ENCODE results near the gene ZNF385A.
"Not testable (repeated sequence)": the region's sequence is repeated elsewhere in the genome, so short reads cannot be mapped to it uniquely, and the experiment has no call there.

ZNF385A gene

DNA sequence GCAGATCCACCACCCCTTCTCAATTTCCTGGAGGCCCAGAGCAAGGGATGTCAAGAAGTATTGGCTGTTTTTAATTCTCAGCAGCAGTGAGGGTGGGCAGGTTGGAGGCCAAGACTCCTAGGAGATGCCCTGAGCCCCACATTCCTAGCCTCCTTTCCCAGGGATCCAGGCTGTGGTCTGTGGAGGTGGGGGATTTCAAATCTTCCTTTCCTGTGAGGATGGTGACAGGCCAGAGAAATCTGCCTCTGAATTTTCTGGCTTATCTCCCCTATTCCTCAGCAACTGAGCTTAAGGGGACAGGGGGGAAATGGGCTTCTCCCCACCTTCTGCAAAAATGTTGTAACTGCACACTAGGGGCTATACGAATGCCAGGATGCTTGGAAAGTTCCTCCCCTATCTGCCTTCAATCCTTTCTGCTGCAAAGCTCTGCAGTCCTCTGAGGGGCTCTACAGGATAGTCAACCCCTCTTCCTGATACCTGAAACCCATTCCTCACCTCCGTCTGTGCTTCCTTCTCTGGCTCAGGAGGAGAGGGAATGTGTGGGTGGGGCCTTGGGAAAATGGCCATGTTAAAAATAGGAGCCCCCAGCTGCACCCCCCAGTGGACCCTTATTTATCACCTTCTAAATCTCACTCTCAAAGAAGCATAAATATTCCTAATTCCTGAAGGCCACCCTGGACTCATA, 26.9 kb downstream of the ZNF385A start:
- no peak for DNase-seq (ENCODE audit: low read depth, low spot score)

DNA sequence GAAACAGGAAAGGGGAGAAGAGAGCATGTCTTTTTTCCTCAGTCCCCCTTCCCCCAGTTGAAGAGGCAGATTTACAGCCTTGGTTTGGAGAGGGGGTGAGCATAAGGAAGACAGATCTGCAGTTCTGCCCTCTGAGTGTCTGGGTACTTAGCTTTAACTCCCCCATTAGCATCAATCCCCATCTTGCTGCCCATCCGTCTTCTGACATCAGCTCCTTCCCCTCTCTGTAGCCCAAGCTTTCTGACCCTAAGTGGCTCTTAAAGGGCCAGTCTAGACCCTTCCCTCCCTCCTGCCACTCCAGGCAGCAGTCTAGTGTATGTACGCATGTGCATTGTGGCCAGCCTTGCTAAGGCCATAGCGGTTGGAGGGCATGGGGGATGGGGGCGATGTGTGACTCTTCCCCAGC, 27.6 kb downstream of the ZNF385A start:
- DNase-seq (ENCODE audit: low read depth, low spot score) = no peak

DNA sequence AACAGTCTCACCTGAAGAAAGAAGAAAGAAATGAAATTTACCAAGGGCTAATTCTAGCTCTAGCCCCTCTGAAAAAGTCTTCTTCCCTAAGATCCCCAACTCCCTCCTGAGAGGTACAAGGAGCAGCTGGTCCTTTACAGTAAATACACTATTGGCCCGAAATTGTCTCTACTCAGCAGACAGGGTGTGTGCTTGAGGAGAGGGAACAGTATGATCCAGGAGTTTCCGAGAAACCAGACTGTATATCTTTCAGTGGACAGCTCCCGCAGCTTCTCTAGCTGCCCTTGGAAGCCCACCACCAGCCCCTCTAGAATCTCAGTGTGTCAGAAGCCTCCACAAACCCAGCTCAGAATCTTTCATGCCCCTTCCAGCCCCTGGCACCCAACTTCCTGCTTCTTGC, 28.3 kb downstream of the ZNF385A start:
- no peak for DNase-seq (ENCODE audit: low read depth, low spot score)

DNA sequence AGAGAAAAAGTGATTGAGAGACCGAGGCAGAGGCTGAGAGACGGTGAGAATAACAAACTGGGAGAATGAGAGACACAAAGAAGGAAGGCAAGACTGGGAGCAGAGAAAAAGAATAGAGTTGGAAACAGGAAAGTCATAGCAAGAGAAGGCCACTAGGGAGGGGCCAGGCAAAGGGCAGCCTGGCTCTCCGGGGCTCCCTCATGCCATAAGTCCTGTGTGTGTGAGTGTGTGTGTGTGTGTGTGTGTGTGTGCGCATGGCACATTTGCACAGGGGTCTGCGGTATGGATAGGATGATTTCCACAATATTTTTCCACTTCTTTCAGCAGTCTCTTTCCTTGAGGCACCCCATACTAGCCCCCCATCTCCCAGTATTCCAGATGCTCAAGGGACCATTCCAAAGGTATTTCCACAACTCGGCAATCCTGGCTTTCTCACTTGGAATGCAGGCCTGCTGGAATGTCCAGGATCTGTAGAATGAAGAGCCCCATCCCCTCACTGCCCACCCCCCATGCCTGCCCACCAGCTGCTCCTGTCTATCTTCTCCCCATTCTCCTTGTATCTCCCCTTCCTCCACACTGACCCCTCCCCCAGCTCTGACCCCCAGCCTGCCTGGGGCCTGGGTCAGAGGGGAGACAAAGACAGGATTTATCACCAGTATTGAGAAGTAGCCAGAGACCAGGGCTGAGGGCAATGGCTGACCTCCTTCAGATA, 29.3 kb downstream of the ZNF385A start:
- DNase-seq (ENCODE audit: low read depth, low spot score) = no peak

DNA sequence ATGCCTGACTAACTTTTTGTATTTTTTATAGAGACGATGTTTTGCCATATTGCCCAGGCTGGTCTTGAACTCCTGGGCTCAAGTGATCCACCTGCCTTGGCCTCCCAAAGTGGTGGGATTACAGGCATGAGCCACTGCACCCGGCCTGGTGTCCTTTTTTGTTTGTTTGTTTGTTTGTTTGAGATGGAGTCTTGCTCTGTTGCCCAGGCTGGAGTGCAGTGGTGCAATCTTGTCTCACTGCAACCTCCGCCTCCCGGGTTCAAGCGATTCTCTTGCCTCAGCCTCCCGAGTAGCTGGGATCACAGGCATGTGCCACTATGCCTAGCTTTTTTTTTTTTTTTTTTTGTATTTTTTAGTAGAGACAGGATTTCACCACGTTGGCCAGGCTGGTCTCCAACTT, 30.3 kb downstream of the ZNF385A start:
- not testable (repeated sequence) for DNase-seq (ENCODE audit: low read depth, low spot score)

DNA sequence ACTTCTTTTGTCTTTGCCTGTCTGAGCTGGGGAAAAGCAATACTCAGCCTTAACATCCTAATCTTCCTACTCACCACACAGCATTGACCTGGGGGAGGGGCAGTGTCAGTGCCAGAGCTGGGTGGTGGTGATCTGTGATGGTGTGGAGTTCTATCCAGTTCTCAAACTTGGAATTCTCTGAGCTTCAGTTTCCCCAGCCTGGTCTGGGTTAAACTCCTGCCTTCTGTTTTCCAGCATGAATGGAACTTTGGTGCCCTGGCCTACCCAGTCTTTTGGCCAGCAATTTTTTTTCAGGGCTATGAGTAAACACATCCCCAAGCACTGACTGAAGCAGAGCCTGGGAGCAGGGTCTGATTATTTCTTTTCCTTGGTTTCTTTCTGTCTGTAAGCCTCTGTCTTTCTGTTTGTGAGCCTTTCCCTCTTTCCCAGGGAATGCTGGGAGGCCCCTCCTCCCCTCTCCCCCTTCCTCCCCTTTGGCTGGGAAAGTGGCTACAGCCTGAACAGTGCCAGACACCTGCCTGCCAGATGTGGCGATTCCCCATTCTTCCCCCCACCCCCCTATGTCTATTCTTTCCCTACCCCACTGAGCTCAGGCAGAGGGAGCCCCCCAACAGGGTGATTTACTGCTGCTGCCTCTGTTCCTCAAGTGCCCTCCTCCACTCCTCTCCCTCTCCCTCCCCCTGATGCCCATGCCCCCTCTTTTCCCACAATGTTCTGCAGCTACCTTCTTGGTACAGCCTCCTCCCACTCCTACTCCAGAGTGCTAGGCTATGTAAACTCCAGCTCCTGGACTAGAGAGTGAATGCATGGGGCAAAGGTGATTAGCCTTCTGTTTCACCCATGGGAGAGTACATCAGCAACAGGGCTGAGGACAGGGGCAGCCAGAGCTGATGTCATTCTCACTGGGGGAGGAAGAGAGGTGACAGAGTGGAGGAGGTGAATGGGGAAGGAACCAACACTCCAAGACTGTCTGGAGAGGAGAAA, 31.4 kb downstream of the ZNF385A start:
- no peak for DNase-seq (ENCODE audit: low read depth, low spot score)

DNA sequence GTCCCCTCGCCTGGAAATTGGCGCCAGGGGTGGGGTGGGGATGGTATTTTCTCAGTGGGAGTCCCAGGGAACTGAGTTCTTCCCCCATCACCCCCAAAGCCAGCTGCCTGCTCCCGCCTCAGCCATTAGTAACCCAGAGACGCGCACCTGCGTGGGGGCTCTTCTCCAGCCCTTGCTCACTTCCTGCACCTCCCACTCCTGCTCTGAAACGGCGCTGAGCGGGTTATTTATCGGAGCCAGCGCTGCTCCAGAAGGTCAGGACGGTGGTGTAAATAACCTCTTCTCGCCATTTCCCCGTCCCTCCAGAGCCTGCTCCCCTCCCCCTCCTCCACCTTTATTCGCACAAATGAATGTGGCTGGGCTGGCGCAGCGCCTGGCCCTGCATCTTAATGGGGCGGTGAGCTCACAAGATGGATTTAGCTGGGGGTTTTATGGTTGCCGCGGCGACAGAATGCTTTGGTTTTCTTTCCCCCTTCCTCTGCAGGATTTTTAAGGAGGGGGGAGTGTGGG, 32.5 kb downstream of the ZNF385A start:
- no peak for DNase-seq (ENCODE audit: low read depth, low spot score)

DNA sequence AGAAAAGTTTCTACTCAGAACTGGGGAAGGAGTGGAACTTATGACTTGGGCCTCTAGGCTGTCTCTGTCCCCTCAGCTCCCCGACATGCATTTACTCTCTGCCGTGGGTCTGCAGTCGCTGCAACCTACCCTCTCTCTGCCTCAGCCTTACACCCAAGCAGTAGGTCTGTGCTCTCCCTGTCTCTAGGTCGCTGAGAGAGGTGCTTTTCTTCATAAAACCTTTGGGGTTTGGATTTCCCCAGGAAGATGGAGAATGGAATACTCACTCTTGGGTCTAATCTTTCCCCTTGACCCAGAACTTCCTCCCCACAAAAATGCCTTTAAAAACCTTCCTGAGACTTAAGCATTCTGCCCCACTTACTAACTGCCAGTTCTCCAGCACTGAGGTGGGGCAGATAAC, 33.2 kb downstream of the ZNF385A start:
- no peak for DNase-seq (ENCODE audit: low read depth, low spot score)

DNA sequence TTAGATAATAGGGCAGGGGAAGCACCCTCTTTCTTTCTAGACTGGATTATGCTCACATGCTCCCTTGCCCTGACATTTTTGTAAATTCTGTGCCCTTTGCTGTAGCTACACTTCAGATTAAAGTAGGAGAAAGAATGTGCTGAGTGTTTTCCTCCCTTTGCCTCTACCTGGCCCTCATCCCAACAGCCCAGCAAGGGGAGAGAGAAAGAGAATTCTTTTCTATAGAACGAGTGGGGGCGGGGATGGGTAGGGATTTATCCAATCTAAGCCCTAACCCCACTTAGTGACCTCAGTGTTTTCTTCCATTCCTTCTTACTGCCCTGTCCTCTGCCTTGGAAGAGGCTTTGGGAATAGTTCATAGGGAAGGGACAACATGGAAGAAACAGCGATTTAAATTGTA, 33.8 kb downstream of the ZNF385A start:
- no peak for DNase-seq (ENCODE audit: low read depth, low spot score)

DNA sequence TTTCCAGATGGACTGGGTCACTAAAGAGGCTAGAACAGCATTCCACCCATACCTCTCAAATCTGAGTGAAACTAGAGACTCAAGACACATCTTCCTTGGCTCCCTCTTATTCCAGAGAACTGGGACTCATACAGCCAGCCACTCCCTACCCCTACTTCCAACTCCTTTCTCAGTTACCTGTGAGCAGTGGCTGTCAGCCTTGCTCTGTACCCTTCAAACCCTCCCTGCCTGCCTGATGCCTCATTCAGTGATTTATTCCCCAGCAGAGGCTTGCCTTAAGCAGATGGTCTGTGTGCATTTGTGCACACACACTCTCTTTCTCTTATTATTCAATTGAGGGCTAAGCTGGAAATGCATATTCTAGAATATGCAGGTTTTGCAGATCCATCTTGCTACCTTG, 34.9 kb downstream of the ZNF385A start:
- DNase-seq (ENCODE audit: low read depth, low spot score) = no peak

DNA sequence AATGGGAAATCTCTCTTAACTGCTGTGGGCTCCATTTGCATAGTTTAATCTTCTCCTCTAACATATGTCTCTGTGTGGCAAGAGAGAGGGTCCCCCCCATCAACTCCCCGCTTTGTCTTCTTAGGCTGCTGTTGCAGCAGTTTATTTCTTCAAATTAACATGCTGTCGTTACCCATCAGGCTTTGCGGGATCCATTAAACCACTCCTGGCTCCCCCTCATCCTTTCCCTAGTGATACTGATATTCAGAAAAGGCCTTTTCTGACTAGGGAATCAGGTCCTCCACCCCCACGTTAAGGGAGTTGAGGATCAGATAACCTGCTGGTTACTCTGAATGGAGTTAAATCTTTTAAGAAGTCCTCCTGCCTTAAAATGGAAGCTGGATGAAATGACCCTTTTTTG, 35.5 kb downstream of the ZNF385A start:
- DNase-seq (ENCODE audit: low read depth, low spot score) = no peak

DNA sequence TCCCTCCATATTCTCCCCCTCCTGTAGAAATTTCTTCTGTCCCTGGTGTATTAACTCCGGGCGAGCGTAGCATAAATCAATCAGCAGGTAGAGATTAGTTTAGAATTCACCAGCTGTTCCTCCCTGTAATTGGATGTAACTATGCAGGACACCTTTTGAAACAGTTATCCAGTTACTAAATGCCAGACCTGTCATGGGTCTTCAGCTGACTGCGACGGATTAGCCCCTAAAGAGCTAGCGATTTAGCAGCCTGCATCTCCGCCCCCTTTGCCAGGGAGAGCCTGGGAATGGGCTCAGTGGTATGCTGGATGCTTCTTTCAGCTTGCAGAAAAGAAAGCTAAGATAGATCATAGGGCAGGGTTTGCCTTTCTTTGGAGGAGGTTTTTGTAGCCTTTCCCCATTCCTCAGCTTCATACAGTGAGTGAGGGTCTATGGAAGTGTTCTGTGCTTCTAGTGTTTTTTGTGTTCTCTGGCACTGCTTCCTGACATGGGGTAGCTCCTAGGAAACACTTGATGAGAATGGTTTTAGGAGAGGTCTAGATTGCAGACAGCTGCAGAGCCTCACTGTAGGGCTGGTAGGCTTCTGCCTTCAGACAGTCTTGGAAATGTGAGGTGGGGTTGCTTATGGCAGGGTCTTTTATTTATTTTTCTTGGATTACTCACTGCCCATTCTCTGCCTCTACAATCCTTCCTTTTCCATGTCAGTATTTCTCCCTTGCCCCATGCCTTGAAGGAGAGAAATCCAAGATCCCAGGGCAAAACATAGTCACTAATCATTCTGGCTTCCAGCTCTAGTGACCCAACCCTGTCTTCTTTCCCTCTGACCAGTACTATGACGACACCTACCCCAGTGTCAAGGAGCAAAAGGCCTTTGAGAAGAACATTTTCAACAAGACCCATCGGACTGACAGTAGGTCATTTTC, 42.9 kb downstream of the ZNF385A start:
- no peak for DNase-seq (ENCODE audit: low read depth, low spot score)

DNA sequence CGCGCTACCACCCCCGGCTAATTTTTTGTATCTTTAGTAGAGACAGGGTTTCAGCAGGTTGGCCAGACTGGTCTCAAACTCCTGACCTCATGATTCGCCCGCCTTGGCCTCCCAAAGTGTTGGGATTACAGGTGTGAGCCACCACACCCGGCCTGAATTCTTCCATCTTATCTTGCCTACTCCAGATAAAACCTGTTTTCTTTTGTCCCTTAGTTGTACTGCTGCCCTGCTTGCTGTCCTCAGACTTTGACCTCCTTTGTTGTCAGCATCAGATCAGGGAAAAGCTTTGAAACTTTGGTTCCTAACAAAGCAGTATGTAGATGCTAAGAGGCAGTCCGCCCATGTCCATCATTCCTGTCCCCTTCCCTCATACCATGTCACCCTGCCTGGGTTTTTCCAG, 43.7 kb downstream of the ZNF385A start:
- no peak for DNase-seq (ENCODE audit: low read depth, low spot score)

DNA sequence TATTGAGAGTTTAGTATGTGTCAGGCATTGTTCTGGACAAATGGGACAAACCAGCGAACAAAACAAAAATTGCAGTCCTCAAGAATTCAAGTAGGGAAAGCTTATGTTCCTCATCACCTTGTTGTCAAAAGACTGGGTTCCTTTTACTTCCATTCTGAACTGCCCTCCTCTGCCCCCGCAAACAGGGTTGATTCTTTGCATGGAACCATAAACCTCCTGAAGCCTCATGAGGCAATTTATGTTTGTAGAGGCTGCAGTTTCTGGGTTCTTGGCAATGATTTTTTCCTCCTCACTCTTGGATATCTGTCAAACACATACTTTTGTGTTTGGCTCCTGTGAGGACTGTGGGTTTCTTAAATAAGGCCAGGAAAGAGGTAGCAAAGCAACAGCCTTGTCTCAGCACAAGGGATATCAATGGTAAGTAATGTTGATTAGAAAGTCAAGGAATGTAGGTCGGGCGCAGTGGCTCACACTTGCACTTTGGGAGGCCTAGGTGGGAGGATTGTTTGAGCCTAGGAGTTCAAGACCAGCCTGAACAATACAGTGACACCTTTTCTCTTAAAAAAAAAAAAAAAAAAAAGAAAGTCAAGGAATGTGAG, 45.7 kb downstream of the ZNF385A start:
- DNase-seq (ENCODE audit: low read depth, low spot score) = no peak

DNA sequence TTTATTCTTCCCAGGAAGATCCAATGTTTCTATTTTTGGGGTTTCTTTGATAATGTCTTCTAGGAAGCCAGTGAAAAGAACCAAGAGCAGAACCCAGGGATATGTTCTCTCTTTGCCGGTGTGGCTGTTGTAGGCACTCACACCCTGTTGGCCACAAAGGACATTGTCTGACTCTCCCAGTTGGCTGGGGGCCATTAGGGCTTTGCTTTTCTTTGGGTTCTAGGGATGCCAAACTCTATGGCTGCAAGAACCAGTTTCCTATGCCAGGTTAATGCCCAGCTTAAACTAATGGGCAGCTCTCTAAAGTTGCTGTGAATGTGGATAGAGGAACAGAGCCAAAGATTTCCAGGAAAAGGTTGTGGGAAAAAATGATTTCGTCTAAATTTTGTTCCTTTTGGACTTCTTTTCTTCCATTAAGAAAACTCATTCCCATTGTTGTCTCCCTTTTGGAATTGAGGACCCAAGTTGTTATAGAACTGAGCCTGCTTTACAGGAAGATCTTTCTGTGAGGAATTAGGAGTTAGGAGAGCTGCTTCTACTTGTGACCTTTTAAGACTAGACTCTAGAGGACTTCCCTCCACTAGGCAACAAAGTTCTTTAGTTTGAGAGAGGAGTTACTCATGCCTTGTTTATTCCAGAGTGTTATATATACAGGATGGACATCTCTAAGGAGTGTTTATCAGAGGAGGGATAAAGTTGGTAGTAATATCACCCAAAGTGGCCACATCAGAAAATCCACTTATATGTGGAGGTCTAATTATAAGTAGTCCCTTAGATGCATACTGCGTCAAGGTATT, 46.5 kb downstream of the ZNF385A start:
- DNase-seq (ENCODE audit: low read depth, low spot score) = no peak

DNA sequence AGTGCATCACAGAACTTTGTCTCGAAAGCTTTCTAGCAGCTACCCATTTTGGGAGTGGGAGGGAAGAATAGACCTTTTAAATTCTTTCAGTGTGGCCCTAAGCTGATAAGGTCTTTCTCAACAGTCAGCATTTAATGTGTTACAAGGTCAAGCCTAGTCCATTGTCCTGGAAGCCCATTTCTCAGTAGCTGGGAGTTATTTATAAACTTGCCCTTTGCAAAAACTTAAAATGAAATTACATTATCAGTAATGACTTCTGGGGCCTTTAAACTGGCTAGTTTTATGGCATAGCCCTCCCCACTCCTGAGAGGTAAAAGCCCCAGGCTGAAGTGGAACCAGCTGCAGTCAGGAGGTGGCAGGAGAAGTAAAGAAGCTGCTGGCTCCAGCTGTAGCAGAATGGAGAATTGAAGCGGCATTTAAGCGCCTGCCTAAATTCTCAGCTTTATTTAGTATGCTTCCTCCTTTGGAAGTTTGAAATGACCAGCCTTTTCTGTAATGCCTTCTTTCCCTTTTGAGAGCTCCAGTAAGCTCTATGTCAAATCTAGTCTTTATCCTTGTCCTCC, 47.2 kb downstream of the ZNF385A start:
- DNase-seq (ENCODE audit: low read depth, low spot score) = no peak

DNA sequence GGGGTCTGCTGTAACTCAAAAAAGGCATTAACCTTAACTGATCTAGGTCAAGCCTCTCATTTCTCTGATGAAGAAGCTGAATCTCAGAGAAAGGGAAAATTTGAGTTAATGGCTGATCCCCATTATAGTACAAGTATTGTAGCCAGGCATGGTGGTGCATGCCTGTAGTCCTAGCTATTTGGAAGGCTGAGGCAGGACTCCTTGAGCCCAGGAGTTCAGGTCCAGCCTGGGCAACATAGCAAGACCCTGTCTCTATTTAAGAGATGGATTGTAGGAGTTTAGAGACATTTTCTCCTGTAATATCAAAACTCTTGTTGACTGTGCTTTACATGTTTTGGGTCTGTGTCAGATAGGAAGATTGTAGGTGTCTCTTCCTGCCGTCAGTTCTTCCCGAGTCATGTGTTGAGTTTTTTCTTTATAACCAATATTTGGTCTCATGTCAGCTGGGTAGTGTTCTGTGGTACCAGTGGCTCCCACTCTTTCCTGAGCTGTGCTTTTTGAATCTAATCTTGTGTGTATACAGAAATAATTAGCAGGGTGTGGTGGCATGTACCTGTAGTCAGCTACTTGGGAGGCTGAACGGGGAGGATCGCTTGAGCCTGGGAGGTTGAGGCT, 51.0 kb downstream of the ZNF385A start:
- DNase-seq (ENCODE audit: low read depth, low spot score) = no peak

DNA sequence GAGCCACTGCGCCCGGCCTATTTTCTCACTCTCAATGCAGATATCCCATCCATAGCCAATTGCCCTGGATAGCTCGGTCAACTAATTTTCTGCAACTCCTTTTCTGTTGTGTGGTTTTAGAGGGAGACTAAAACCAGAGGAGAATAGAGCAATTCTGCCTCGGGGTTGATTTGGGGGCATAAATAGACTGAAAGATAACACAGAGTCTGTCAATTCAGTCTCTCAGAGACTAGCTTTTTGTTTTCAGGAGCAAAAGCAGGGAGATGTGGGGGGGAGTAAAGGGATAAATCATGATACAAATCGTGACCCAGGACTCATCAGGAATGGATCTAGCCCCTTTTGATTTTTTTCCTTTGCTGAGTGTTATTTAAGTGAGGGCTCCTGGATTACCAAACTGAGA, 53.1 kb downstream of the ZNF385A start:
- DNase-seq (ENCODE audit: low read depth, low spot score) = no peak

DNA sequence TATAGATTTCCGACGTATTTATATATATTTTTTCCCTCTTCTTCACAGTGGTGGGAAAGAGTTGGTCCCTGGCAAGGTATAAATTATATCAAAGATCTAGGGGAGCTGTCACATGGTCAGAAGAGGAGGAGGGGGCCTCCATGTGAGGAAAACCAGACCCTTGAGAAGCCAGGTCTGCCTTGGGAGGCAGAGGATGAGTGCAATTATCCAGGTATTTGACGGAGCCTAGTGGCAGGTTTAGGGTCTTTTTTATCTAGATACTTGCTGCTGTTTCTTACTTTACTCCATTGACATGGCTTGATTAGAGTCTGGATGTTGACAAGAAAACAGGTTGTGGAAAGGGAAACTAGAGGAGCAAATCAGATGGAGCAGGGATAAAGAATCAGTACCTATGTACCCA, 54.1 kb downstream of the ZNF385A start:
- no peak for DNase-seq (ENCODE audit: low read depth, low spot score)
